Breast epithelium (tissue), 4 donors: ENCODE data around the gene PLB1. TPM values are rescaled to one million over a fixed set of nuclear protein-coding genes. Genes with fewer than 3 reads are reported as not detected.

Experiments
- DNase-seq, 2 donors: peaks; one replicate each; pipeline ENCODE4 v3.0.0-alpha.2; 2019; ENCODE audit warnings: low spot score in 2 of 2
- H3K27ac ChIP-seq, 2 donors: fragments of 200-600 bp; sonication (generic) in 1 of 2; one replicate each; pipeline ENCODE4 v1.5.1; 2016 to 2019; ENCODE audit warnings: mild to moderate bottlenecking in 1 of 2
- H3K27me3 ChIP-seq, 2 donors: fragments of 200-600 bp; sonication (generic) in 1 of 2; one replicate each; pipeline versions ENCODE4 v1.5.1 to v1.6.0; 2017 to 2019; ENCODE audit warnings: control low read depth in 1 of 2, mild to moderate bottlenecking in 1 of 2
- H3K36me3 ChIP-seq: fragments of 200-600 bp; one replicate; pipeline ENCODE4 v1.5.1; 2019
- H3K4me1 ChIP-seq, 2 donors: fragments of 200-600 bp; sonication (generic); one replicate each; pipeline ENCODE4 v1.5.1; 2016 to 2019; ENCODE audit warnings: control low read depth in 1 of 2
- H3K4me3 ChIP-seq, 3 donors: fragments of 200-600 bp; sonication (generic); 1 replicate in 2 of 3; 2 replicates in 1 of 3; pipeline ENCODE4 v1.5.1; 2016 to 2019; ENCODE audit warnings: mild to moderate bottlenecking in 3 of 3, moderate library complexity in 2 of 3
- H3K9me3 ChIP-seq, 2 donors: fragments of 200-600 bp; sonication (generic) in 1 of 2; one replicate each; pipeline ENCODE4 v1.5.1; 2016 to 2019; ENCODE audit warnings: control low read depth in 1 of 2
- CTCF ChIP-seq, 3 donors: fragments of 450-650 bp; IDR thresholded peaks; one replicate each; pipeline ENCODE4 v1.5.1; 2016 to 2017; ENCODE audit warnings: antibody characterized with exemption in 3 of 3, mild to moderate bottlenecking in 3 of 3, moderate library complexity in 3 of 3
- POLR2A ChIP-seq: fragments of 450-650 bp; IDR thresholded peaks from one replicate; pipeline ENCODE4 v1.6.1; 2016; ENCODE audit warnings: antibody characterized with exemption, mild to moderate bottlenecking, moderate library complexity
- POLR2AphosphoS5 ChIP-seq, 3 donors: sonication (generic); formaldehyde crosslinking; IDR thresholded peaks; one replicate each; pipeline ENCODE4 v1.6.1; 2017; ENCODE audit warnings: antibody characterized with exemption in 3 of 3
- intact Hi-C: fragments of 100-400 bp; cut with DNase I; formaldehyde crosslinking; loops from one replicate; pipeline ENCODE4 v1.15.1; 2023; ENCODE audit warnings: low total_unique reads
- total RNA-seq, 3 donors: library from RNA; depleted of rRNA; stranded (reverse); fragments of >200 nt; gene quantifications; one replicate each; pipeline ENCODE4 v1.1.0, GENCODE V29; 2016

The PLB1 gene
- total RNA-seq, 3 donors from 2014 or later = 5.6 to 11.9 (median 8.8) TPM

- Histone ChIP-seq H3K9me3 (no peaks in the 10 kb centered on the region), H3K4me1 (peaks cover 2 to 21% of the 10 kb centered on the region in 2 donors), H3K27ac (peak overlapping the region; percentile 90 to 92), H3K36me3 (no peaks in the 10 kb centered on the region), H3K4me3 (no peak overlapping the region), H3K27me3 (no peaks in the 10 kb centered on the region)
- intact Hi-C loops = no loop called here
- no peak for DNase-seq
- no peak for TF ChIP-seq POLR2A
- TF ChIP-seq POLR2AphosphoS5 (IDR thresholded peaks at IDR 0.05) = no peak
- no peak for TF ChIP-seq CTCF (IDR thresholded peaks at IDR 0.05)
These were observed 185.7 kb downstream of the PLB1 start for GRCh38 chr2:28681606-28682005.

DNA sequence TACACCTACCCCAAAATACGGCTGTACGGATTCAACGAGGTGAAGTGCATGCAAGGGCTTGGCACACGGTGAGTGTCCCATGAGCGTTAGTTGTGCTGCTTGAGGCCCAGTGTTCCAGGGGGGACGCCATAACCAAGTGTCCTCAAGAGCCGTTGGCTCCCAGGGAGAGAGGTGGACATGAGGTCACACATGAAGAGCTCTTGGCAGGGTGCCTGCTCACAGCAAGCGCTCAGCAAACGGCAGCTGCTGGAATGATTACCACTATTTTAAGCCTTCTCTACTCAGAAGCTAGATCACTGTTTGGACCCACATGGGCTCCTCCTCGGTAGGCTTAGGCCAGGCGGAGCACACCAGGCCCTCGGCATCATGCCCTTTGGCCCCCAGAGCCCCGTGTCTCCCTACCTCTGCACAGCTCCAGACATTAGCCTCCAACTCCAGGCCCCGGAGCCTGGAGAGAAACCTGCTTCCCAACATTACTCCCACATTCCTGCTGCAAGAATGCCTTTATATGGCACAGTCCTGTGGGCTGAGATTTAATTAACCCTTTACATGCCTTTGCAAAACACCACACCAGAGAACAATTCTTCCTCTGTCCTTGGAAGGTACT is 187.3 kb downstream of the PLB1 start:
- no peaks in the 10 kb centered on the region for H3K9me3 ChIP-seq
- intact Hi-C loops = no loop called here
- H3K27ac ChIP-seq = peak overlapping the region; percentile 90 to 92
- DNase-seq = peak; percentile 73 to 92
- peak overlapping the region in 2 of 3 donors; percentile 19 to 37 for H3K4me3 ChIP-seq
- no peaks in the 10 kb centered on the region for H3K27me3 ChIP-seq
- H3K36me3 ChIP-seq = no peaks in the 10 kb centered on the region
- TF ChIP-seq POLR2A (no peak), CTCF (IDR thresholded peaks at IDR 0.05) (peak in 1 of 3 donors; percentile 11), POLR2AphosphoS5 (IDR thresholded peaks at IDR 0.05) (peak; percentile 27 to 90 (median 65))
- peaks cover 2 to 14% of the 10 kb centered on the region in 2 donors for H3K4me1 ChIP-seq

GRCh38 chr2:28684142-28684858 is 188.4 kb downstream of the PLB1 start:
- DNase-seq = no peak
- peak overlapping the region; percentile 90 to 92 for H3K27ac ChIP-seq
- no peaks in the 10 kb centered on the region for H3K9me3 ChIP-seq
- peaks cover 2 to 14% of the 10 kb centered on the region in 2 donors for H3K4me1 ChIP-seq
- no peak for TF ChIP-seq POLR2A
- no peak for TF ChIP-seq CTCF (IDR thresholded peaks at IDR 0.05)
- TF ChIP-seq POLR2AphosphoS5 (IDR thresholded peaks at IDR 0.05) = no peak
- no peaks in the 10 kb centered on the region for H3K36me3 ChIP-seq
- intact Hi-C loops = no loop called here
- H3K27me3 ChIP-seq = no peaks in the 10 kb centered on the region
- no peak overlapping the region for H3K4me3 ChIP-seq

DNA sequence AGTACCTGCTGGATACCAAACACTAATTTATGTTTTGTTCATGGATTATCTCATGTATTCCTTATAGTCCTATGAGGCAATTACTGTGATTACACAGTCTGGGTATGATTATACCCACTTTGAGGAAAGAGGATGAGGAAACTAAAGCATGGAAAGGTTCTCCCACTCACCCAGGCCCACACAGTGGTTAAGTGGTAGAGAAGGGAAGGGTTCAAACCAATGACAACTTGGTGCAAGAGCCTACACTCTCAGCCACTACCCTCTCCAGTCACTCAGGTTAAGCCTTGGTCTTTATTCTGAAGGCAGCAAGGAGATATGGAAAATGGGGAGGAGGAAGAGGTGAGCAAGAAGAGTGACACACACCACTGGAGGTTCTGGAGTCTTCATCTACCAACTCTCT is 191.3 kb downstream of the PLB1 start:
- Histone ChIP-seq H3K4me3 (no peak overlapping the region), H3K36me3 (no peaks in the 10 kb centered on the region), H3K27me3 (no peaks in the 10 kb centered on the region), H3K27ac (peak overlapping the region in 1 of 2 donors; percentile 92), H3K4me1 (peaks cover 2 to 14% of the 10 kb centered on the region in 2 donors), H3K9me3 (no peaks in the 10 kb centered on the region)
- no peak for DNase-seq
- TF ChIP-seq POLR2AphosphoS5 (IDR thresholded peaks at IDR 0.05) = no peak
- TF ChIP-seq POLR2A = no peak
- TF ChIP-seq CTCF (IDR thresholded peaks at IDR 0.05) = no peak
- intact Hi-C loops = no loop called here

- Histone ChIP-seq H3K4me1 (peaks cover 2 to 14% of the 10 kb centered on the region in 2 donors), H3K27me3 (no peaks in the 10 kb centered on the region), H3K4me3 (no peak overlapping the region), H3K36me3 (no peaks in the 10 kb centered on the region), H3K9me3 (no peaks in the 10 kb centered on the region), H3K27ac (peak overlapping the region in 1 of 2 donors; percentile 92)
- intact Hi-C loops = no loop called here
- TF ChIP-seq POLR2A (no peak), POLR2AphosphoS5 (IDR thresholded peaks at IDR 0.05) (no peak), CTCF (IDR thresholded peaks at IDR 0.05) (no peak)
- DNase-seq = no peak
These were observed 192.0 kb downstream of the PLB1 start for GRCh38 chr2:28687640-28688385.
